Hematopoietic multipotent progenitor cell (in vitro differentiated cells): Measurements from ENCODE around the gene PDE9A. TPM values are rescaled to one million over a fixed set of nuclear protein-coding genes. Genes with fewer than 3 reads are reported as not detected.

Source experiments
- DNase-seq, 3 donors: peaks; one replicate each; pipeline ENCODE4 v3.0.0-alpha.2; 2011 to 2015; ENCODE audit warnings: low read depth in 2 of 3, low spot score in 2 of 3
- total RNA-seq: library from RNA; depleted of rRNA; stranded (reverse); fragments of >200 nt; gene quantifications from one replicate; pipeline ENCODE4 v1.2.3, GENCODE V29; 2012

Gene PDE9A
- total RNA-seq, 1 donor: 0.27 TPM

GRCh38 chr21:42655796-42656770, 2.7 kb downstream of the PDE9A start:
- DNase-seq: no peak

- no peak for DNase-seq
These were observed 3.5 kb downstream of the PDE9A start for GRCh38 chr21:42656872-42657271.

GRCh38 chr21:42657676-42658319, 4.4 kb downstream of the PDE9A start:
- no peak for DNase-seq

GRCh38 chr21:42658320-42659105, 5.1 kb downstream of the PDE9A start:
- no peak for DNase-seq

- DNase-seq: no peak
These were observed 6.1 kb downstream of the PDE9A start for GRCh38 chr21:42659416-42660117.

- no peak for DNase-seq
These were observed 6.7 kb downstream of the PDE9A start for GRCh38 chr21:42660118-42660470.

- no peak for DNase-seq
These were observed 8.4 kb downstream of the PDE9A start for GRCh38 chr21:42661688-42662429.

- no peak for DNase-seq
These were observed 9.2 kb downstream of the PDE9A start for GRCh38 chr21:42662430-42663199.

- no peak for DNase-seq
These were observed 9.9 kb downstream of the PDE9A start for GRCh38 chr21:42663200-42663750.

GRCh38 chr21:42663860-42664535, 10.6 kb downstream of the PDE9A start:
- no peak for DNase-seq

GRCh38 chr21:42664614-42665013, 11.2 kb downstream of the PDE9A start:
- DNase-seq: no peak

GRCh38 chr21:42665026-42665425, 11.6 kb downstream of the PDE9A start:
- no peak for DNase-seq

- no peak for DNase-seq
These were observed 12.1 kb downstream of the PDE9A start for GRCh38 chr21:42665484-42665883.

- no peak for DNase-seq
These were observed 12.8 kb downstream of the PDE9A start for GRCh38 chr21:42666023-42666747.

GRCh38 chr21:42666925-42667324, 13.5 kb downstream of the PDE9A start:
- no peak for DNase-seq

GRCh38 chr21:42668298-42668992, 15.0 kb downstream of the PDE9A start:
- DNase-seq: no peak

GRCh38 chr21:42669041-42669440, 15.6 kb downstream of the PDE9A start:
- no peak for DNase-seq
